Suprapubic skin (tissue), 4 donors: Measurements from ENCODE around the gene PDE3A. TPM values are rescaled to one million over a fixed set of nuclear protein-coding genes. Genes with fewer than 3 reads are reported as not detected.

Experiments used
- DNase-seq, 2 donors: peaks; one replicate each; pipeline ENCODE4 v3.0.0-alpha.2; 2019; ENCODE audit warnings: low spot score in 2 of 2
- H3K27ac ChIP-seq: fragments of 200-600 bp; sonication (generic); one replicate; pipeline ENCODE4 v1.5.1; 2019
- H3K27me3 ChIP-seq: fragments of 200-600 bp; sonication (generic); one replicate; pipeline ENCODE4 v1.5.1; 2019
- H3K36me3 ChIP-seq: fragments of 200-600 bp; sonication (generic); one replicate; pipeline ENCODE4 v1.5.1; 2019
- H3K4me1 ChIP-seq: fragments of 200-600 bp; sonication (generic); one replicate; pipeline ENCODE4 v1.5.1; 2019
- H3K4me3 ChIP-seq: fragments of 200-600 bp; sonication (generic); one replicate; pipeline ENCODE4 v1.5.1; 2019; ENCODE audit warnings: mild to moderate bottlenecking
- H3K9me3 ChIP-seq: fragments of 200-600 bp; sonication (generic); one replicate; pipeline ENCODE4 v1.5.1; 2019
- EP300 ChIP-seq: sonication (generic); formaldehyde crosslinking; IDR thresholded peaks from one replicate; pipeline ENCODE4 v1.6.1; 2017; ENCODE audit warnings: antibody characterized with exemption
- POLR2A ChIP-seq, 2 donors: fragments of 450-650 bp; IDR thresholded peaks; one replicate each; pipeline ENCODE4 v1.6.1; 2017; ENCODE audit warnings: antibody characterized with exemption in 2 of 2, mild to moderate bottlenecking in 2 of 2, moderate library complexity in 2 of 2
- POLR2AphosphoS5 ChIP-seq, 3 donors: sonication (generic); formaldehyde crosslinking; IDR thresholded peaks; one replicate each; pipeline ENCODE4 v1.6.1; 2017; ENCODE audit warnings: antibody characterized with exemption in 3 of 3
- WGBS: methylation state at CpG from one replicate; pipeline ENCODE4 v1.1.5; 2018; 5-methylcytosine and 5-hydroxymethylcytosine counted together
- total RNA-seq, 4 donors: library from RNA; depleted of rRNA; stranded (reverse); fragments of >200 nt; gene quantifications; one replicate each; pipeline ENCODE4 v1.1.0, GENCODE V29; 2016
- TF ChIP-seq, protein P1 (sequence below), 2 donors: fragments of 200-600 bp in 1 of 2; fragments of 450-650 bp in 1 of 2; sonication (generic) in 1 of 2; IDR thresholded peaks; one replicate each; pipeline ENCODE4 v1.5.1; 2016 to 2019; ENCODE audit warnings: antibody characterized with exemption in 2 of 2, mild to moderate bottlenecking in 1 of 2, moderate library complexity in 1 of 2

PDE3A gene
- total RNA-seq, 4 donors from 2014 or later: 0.79 to 3.4 (median 1.4) TPM

DNA sequence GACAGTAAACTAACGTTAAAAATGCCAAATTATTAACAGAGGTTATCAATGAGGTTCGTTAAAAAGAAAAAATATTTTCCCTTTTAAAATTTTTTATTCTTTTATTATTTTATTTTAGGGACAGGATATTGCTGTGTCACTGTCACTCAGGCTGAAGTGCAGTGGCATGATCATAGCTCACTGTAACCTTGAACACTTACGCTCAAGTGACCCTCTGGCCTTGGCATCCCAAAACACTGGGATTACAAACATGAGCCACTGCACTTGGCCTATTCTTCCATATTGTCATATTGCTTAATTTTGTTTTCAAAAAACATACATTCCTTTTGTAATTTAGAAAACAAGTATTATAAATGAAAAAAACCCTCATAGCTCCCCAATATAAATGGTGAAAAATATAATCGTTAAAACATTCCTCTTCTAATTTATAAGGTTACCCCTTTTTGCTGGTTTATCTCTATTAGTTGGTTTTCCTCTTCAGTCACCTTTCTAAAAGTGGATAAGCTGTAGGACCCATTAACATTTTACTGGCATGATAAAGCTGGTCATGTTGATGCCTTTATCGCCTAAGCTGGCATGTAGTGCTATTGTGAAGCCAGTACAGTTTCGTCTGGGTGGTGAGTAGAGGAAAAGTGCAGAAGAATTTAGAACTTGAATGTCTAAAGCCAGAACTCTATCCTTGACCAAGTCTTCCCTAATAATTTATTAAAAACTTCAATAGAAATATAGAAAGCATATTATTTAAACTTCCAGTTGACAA is 27.6 kb downstream of the PDE3A start:
- WGBS: 91% methylated on average over 6 of the region's 6 CpGs
- Histone ChIP-seq H3K36me3 (no peaks in the 10 kb centered on the region), H3K9me3 (no peaks in the 10 kb centered on the region), H3K27ac (no peak overlapping the region), H3K27me3 (no peaks in the 10 kb centered on the region), H3K4me3 (no peak overlapping the region), H3K4me1 (no peaks in the 10 kb centered on the region)
- no peak for TF ChIP-seq EP300
- TF ChIP-seq, protein P1, sequence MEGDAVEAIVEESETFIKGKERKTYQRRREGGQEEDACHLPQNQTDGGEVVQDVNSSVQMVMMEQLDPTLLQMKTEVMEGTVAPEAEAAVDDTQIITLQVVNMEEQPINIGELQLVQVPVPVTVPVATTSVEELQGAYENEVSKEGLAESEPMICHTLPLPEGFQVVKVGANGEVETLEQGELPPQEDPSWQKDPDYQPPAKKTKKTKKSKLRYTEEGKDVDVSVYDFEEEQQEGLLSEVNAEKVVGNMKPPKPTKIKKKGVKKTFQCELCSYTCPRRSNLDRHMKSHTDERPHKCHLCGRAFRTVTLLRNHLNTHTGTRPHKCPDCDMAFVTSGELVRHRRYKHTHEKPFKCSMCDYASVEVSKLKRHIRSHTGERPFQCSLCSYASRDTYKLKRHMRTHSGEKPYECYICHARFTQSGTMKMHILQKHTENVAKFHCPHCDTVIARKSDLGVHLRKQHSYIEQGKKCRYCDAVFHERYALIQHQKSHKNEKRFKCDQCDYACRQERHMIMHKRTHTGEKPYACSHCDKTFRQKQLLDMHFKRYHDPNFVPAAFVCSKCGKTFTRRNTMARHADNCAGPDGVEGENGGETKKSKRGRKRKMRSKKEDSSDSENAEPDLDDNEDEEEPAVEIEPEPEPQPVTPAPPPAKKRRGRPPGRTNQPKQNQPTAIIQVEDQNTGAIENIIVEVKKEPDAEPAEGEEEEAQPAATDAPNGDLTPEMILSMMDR (IDR thresholded peaks at IDR 0.05): no peak
- no peak for TF ChIP-seq POLR2A (IDR thresholded peaks at IDR 0.05)
- TF ChIP-seq POLR2AphosphoS5 (IDR thresholded peaks at IDR 0.05): no peak
- DNase-seq: no peak

GRCh38 chr12:20398686-20399085 is 30.3 kb downstream of the PDE3A start:
- no peak for DNase-seq
- no peak for TF ChIP-seq EP300
- TF ChIP-seq, protein P1 (IDR thresholded peaks at IDR 0.05): no peak
- no peak for TF ChIP-seq POLR2AphosphoS5 (IDR thresholded peaks at IDR 0.05)
- no peak for TF ChIP-seq POLR2A (IDR thresholded peaks at IDR 0.05)
- H3K4me3 ChIP-seq: no peak overlapping the region
- no peaks in the 10 kb centered on the region for H3K27me3 ChIP-seq
- H3K4me1 ChIP-seq: no peaks in the 10 kb centered on the region
- WGBS: 61% methylated on average over 2 of the region's 2 CpGs
- no peaks in the 10 kb centered on the region for H3K9me3 ChIP-seq
- H3K36me3 ChIP-seq: no peaks in the 10 kb centered on the region
- no peak overlapping the region for H3K27ac ChIP-seq

- 85% methylated on average over 6 of the region's 6 CpGs for WGBS
- H3K9me3 ChIP-seq: no peaks in the 10 kb centered on the region
- TF ChIP-seq POLR2A (IDR thresholded peaks at IDR 0.05) (no peak), EP300 (no peak), POLR2AphosphoS5 (IDR thresholded peaks at IDR 0.05) (no peak)
- TF ChIP-seq, protein P1 (IDR thresholded peaks at IDR 0.05): no peak
- H3K4me3 ChIP-seq: no peak overlapping the region
- no peaks in the 10 kb centered on the region for H3K36me3 ChIP-seq
- no peaks in the 10 kb centered on the region for H3K4me1 ChIP-seq
- H3K27ac ChIP-seq: no peak overlapping the region
- DNase-seq: no peak
- no peaks in the 10 kb centered on the region for H3K27me3 ChIP-seq
Measured at GRCh38 chr12:20400003-20400402, 31.7 kb downstream of the PDE3A start.

GRCh38 chr12:20403230-20403629 is 34.9 kb downstream of the PDE3A start:
- TF ChIP-seq POLR2AphosphoS5 (IDR thresholded peaks at IDR 0.05) (no peak), POLR2A (IDR thresholded peaks at IDR 0.05) (no peak)
- Histone ChIP-seq H3K27ac (no peak overlapping the region), H3K4me3 (no peak overlapping the region), H3K36me3 (no peaks in the 10 kb centered on the region), H3K27me3 (no peaks in the 10 kb centered on the region), H3K4me1 (no peaks in the 10 kb centered on the region), H3K9me3 (no peaks in the 10 kb centered on the region)
- WGBS: 71% methylated on average over 2 of the region's 2 CpGs
- no peak for DNase-seq

GRCh38 chr12:20404576-20405346 is 36.4 kb downstream of the PDE3A start:
- 52% methylated on average over 6 of the region's 6 CpGs for WGBS
- TF ChIP-seq, protein P1 (IDR thresholded peaks at IDR 0.05): no peak
- TF ChIP-seq POLR2AphosphoS5 (IDR thresholded peaks at IDR 0.05) (no peak), EP300 (no peak), POLR2A (IDR thresholded peaks at IDR 0.05) (no peak)
- Histone ChIP-seq H3K36me3 (no peaks in the 10 kb centered on the region), H3K9me3 (no peaks in the 10 kb centered on the region), H3K27me3 (no peaks in the 10 kb centered on the region), H3K27ac (no peak overlapping the region), H3K4me1 (no peaks in the 10 kb centered on the region), H3K4me3 (no peak overlapping the region)
- DNase-seq: no peak
